Naive thymus-derived CD8-positive, alpha-beta T cell (primary cell): ENCODE data around the gene STEAP1B. TPM values are rescaled to one million over a fixed set of nuclear protein-coding genes. Genes with fewer than 3 reads are reported as not detected.
"Not testable (repeated sequence)": the region's sequence is repeated elsewhere in the genome, so short reads cannot be mapped to it uniquely, and the experiment has no call there.

ENCODE experiments used
- ATAC-seq, 2 donors: fragments of 150-1000 bp; cut with Tn5 transposase in 1 of 2; sonication (Bioruptor Pico), chemical (Tn5 transposase) in 1 of 2; 1 replicate in 1 of 2; 2 replicates in 1 of 2; pipeline ENCODE4 v1.10.0; 2021; ENCODE audit warnings: mild to moderate bottlenecking in 2 of 2, moderate library complexity in 2 of 2
- POLR2A ChIA-PET: fragments of 350-600 bp; sonication (Branson Sonifier 250); formaldehyde crosslinking; loops from one replicate; lab custom pipeline; 2021; ENCODE audit warnings: antibody characterized with exemption; lab: Charles Lee
- DNase-seq, 10 donors: peaks; one replicate each; pipeline versions ENCODE4 v3.0.0 to v3.0.0-alpha.2; 2020 to 2022
- H3K27ac Mint-ChIP-seq, 10 donors: one replicate each; pipeline ENCODE4 v1.8.0; 2020 to 2022; ENCODE audit warnings: mild to moderate bottlenecking in 10 of 10, mixed read lengths in 10 of 10, moderate library complexity in 4 of 10, inconsistent platforms in 1 of 10
- H3K27me3 Mint-ChIP-seq, 5 donors: one replicate each; pipeline ENCODE4 v1.8.0; 2021 to 2022; ENCODE audit warnings: mixed read lengths in 5 of 5
- H3K36me3 Mint-ChIP-seq, 3 donors: one replicate each; pipeline ENCODE4 v1.8.0; 2020 to 2022; ENCODE audit warnings: mixed read lengths in 3 of 3, mild to moderate bottlenecking in 2 of 3, inconsistent platforms in 1 of 3
- H3K4me1 Mint-ChIP-seq, 4 donors: one replicate each; pipeline ENCODE4 v1.8.0; 2021 to 2022; ENCODE audit warnings: mixed read lengths in 4 of 4
- H3K4me3 Mint-ChIP-seq, 10 donors: one replicate each; pipeline ENCODE4 v1.8.0; 2020 to 2022; ENCODE audit warnings: mild to moderate bottlenecking in 10 of 10, mixed read lengths in 10 of 10, moderate library complexity in 6 of 10, inconsistent platforms in 1 of 10
- H3K9me3 Mint-ChIP-seq, 9 donors: one replicate each; pipeline ENCODE4 v1.8.0; 2020 to 2022; ENCODE audit warnings: mixed read lengths in 9 of 9, mild to moderate bottlenecking in 3 of 9, inconsistent platforms in 1 of 9, moderate library complexity in 1 of 9
- polyA plus RNA-seq, 3 donors: library from polyadenylated mRNA; unstranded; fragments of 300-500 nt; fragmentation: Illumina TruSeq; gene quantifications; one replicate each; pipeline ENCODE4 v1.2.3, GENCODE V29; 2021
- total RNA-seq, 8 experiments: library from RNA in 2 of 8; stranded (reverse) in 2 of 8; gene quantifications; one replicate each; pipeline ENCODE4 v1.2.3 and lab custom pipeline; 2021 to 2026

Gene STEAP1B
- total and polyA plus RNA-seq, 5 experiments from 2014 or later: 0.28 TPM; not detected in 4

DNA sequence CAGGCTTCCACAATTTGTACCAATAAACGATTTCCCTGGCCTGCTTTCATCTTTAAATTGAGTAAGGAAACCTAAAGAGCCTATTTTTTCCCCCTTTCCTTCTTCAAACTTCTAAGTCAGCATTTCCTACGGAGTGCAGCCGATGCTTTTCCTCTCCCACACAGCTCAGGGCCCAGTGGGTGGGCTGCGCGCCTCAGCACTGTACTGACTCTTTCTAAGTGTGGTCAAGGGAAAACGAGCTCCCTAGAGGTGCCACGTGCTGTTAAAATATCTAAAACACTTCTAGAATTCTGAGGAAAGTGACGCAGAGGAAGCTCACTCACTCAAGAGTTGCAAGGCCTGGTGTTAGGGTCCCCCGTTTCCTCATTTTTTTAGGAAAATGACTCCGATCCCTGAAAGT, 29.0 kb downstream of the STEAP1B start:
- H3K4me3 Mint-ChIP-seq: no peak overlapping the region
- ATAC-seq (no peak), DNase-seq (no peak)
- no peaks in the 10 kb centered on the region for H3K36me3 Mint-ChIP-seq
- H3K27me3 Mint-ChIP-seq: peaks cover 0 to 2% (median 0%) of the 10 kb centered on the region in 5 donors
- H3K27ac Mint-ChIP-seq: no peak overlapping the region
- no peaks in the 10 kb centered on the region for H3K9me3 Mint-ChIP-seq
- H3K4me1 Mint-ChIP-seq: no peaks in the 10 kb centered on the region
- POLR2A ChIA-PET: no interaction called here

DNA sequence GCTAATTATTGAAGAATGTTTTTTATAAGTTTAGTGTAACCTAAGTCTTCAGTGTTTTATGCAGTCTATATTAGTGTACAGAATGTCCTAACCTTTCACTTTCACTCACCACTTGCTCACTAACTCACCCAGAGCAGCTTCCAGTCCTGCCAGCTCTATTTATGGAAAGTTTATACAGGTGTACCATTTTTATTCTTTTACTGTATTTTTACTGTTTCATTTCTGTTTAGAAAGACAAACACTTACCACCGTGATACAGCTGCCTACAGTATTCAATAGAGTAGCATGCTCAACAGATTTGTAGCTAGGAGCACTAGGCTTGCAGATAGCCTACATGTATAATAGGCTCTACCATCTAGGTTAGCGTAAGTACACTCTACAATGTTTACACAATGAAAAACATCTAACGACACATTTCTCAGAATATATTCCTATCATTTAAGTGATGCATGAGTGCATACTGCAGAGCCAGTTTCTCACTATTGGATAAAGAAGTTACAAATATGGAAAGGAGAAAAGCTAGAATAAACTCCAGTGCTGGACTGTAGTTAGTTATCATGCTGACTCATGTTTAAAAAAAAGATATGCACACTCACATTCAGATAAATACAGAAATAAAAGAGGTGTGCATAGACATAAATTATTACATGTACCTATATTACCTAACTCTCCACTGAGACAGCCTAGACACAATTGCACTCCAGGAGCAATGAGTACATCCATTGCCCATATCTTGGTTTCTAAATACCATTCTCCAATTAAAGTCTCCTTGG, 30.4 kb downstream of the STEAP1B start:
- no peaks in the 10 kb centered on the region for H3K9me3 Mint-ChIP-seq
- POLR2A ChIA-PET: no interaction called here
- H3K27ac Mint-ChIP-seq: no peak overlapping the region
- no peak overlapping the region for H3K4me3 Mint-ChIP-seq
- ATAC-seq (no peak), DNase-seq (no peak)
- H3K27me3 Mint-ChIP-seq: peaks cover 0 to 2% (median 2%) of the 10 kb centered on the region in 5 donors
- H3K36me3 Mint-ChIP-seq: no peaks in the 10 kb centered on the region
- H3K4me1 Mint-ChIP-seq: no peaks in the 10 kb centered on the region

DNA sequence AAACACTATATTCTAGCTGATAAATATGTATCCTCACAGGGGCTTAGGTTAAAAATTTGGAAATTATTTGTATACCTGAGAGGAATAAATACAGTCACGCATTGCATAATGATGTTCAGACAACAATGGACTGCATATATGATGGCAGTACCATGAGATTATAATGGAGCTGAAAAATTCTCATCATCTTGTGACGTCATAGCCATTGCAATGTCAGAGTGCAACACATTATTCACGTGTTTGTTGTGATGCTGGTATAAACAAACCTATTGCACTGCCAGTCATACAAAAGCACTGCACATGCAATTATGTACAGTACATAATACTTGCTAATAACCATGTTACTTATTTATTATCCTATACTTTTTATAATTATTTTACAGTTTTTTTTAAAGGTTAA, 31.4 kb downstream of the STEAP1B start:
- DNase-seq: no peak
- peaks cover 0 to 3% (median 2%) of the 10 kb centered on the region in 5 donors for H3K27me3 Mint-ChIP-seq
- no peak for ATAC-seq
- POLR2A ChIA-PET: no interaction called here
- no peaks in the 10 kb centered on the region for H3K9me3 Mint-ChIP-seq
- no peak overlapping the region for H3K4me3 Mint-ChIP-seq
- H3K4me1 Mint-ChIP-seq: no peaks in the 10 kb centered on the region
- H3K36me3 Mint-ChIP-seq: no peaks in the 10 kb centered on the region
- no peak overlapping the region for H3K27ac Mint-ChIP-seq

DNA sequence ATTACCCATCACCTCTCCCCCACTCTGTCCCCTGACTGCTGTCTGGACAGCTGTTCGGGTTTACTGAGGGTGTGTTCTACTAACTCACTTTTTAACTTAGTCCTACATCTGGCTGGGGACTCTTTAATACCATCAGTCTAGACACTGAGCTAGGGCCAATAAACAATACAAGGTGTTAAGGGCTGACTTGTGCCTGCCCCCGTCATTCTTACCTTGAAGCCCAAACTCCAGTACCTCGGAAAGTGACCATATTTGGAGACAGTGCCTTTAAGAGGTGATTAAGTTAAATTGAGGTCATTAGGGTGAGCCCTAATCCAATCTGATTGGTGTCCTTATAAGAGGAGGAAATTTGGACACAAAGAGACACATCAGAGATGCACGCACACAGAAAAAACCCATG, 35.7 kb downstream of the STEAP1B start:
- no peak for ATAC-seq
- no peak for DNase-seq
- Mint-ChIP-seq H3K4me1 (no peaks in the 10 kb centered on the region), H3K9me3 (peaks cover 0 to 2% (median 0%) of the 10 kb centered on the region in 9 donors), H3K27me3 (peaks cover 0 to 7% (median 2%) of the 10 kb centered on the region in 5 donors), H3K4me3 (no peak overlapping the region), H3K27ac (no peak overlapping the region), H3K36me3 (no peaks in the 10 kb centered on the region)
- POLR2A ChIA-PET: no interaction called here

DNA sequence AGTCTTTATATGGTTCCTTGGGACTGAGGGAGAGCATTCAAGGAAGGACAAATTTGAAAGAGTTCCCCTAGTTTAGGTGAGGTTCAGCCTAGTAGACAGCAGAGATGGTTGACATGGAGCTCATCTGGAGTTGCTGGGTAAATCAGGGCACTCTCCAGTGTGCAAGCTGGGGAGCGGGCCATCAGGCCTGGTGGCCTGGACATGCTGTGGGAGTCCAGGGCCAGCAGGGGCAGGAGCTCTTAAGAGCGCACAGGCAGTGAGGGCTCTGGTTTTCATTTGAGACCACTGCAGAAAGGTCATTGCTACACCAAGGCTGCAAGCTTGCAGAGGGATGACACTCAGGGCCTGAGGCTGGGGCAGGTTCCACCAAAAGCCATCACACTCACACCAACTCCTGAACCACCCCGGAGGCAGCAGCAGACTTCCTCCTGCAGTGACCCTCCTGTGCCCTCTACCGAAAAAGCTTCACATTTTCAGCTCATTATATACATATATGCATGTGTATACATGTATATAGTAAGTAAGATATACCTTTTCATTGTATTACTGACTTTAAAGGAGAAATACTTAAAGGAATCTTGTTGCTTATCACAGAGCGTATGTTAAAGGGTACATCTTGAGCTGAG, 39.5 kb downstream of the STEAP1B start:
- ATAC-seq: no peak
- H3K27me3 Mint-ChIP-seq: peaks cover 0 to 13% (median 3%) of the 10 kb centered on the region in 5 donors
- no peak overlapping the region for H3K27ac Mint-ChIP-seq
- DNase-seq: no peak
- H3K4me3 Mint-ChIP-seq: no peak overlapping the region
- POLR2A ChIA-PET: no interaction called here
- H3K36me3 Mint-ChIP-seq: no peaks in the 10 kb centered on the region
- peaks cover 0 to 2% (median 0%) of the 10 kb centered on the region in 4 donors for H3K4me1 Mint-ChIP-seq
- H3K9me3 Mint-ChIP-seq: peaks cover 0 to 2% (median 0%) of the 10 kb centered on the region in 9 donors

DNA sequence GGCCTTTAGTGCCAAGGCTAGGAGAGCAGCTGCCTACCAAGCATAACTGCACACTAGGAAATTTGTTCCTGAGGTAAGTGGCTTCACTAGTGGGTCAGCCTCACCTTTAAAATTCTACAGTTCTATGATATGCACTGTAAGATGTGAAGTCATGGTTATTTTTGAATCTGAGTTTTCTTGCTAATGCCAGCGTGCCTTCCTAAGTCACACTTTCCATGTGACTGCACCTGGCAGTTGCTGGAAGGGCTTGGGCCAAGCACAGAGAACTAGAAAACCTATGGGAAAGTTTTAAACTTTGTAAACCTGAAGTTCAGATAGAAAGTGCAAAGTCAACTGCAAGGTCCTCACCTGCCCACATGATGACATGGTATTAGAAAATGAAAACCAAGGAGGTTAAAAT, 42.5 kb downstream of the STEAP1B start:
- H3K27me3 Mint-ChIP-seq: peaks cover 14 to 24% (median 18%) of the 10 kb centered on the region in 5 donors

DNA sequence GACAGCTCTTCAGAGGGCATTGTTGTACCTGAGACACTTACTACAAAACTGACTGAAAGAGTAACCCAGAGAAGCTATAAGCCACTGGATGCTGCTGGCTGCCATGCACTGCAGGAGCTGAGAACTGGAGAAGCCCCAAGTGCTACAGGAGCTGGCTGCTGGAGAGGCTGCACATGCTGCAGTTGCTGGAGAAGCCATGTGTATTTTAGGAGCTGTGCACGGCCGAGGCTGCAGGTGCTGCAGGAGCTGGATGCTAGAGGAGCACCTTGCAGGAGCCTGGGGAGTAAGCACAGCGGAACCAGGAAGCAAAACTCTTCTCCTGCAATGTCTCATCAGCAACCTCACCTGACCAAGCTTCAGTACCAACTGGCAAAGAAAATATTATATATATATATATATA, 45.5 kb downstream of the STEAP1B start:
- Mint-ChIP-seq H3K4me3 (no peak overlapping the region), H3K9me3 (no peaks in the 10 kb centered on the region), H3K27me3 (peaks cover 20 to 32% (median 24%) of the 10 kb centered on the region in 5 donors), H3K36me3 (no peaks in the 10 kb centered on the region), H3K4me1 (peaks cover 6 to 16% (median 11%) of the 10 kb centered on the region in 4 donors), H3K27ac (no peak overlapping the region)
- POLR2A ChIA-PET: no interaction called here
- DNase-seq: no peak
- no peak for ATAC-seq

More for the DNA sequence above, 42.5 kb downstream of the STEAP1B start:
- H3K36me3 Mint-ChIP-seq: no peaks in the 10 kb centered on the region
- H3K4me1 Mint-ChIP-seq: peaks cover 2 to 8% (median 6%) of the 10 kb centered on the region in 4 donors
- no peak overlapping the region for H3K4me3 Mint-ChIP-seq
- ATAC-seq: no peak
- POLR2A ChIA-PET: no interaction called here
- DNase-seq: no peak
- no peaks in the 10 kb centered on the region for H3K9me3 Mint-ChIP-seq
- no peak overlapping the region for H3K27ac Mint-ChIP-seq

DNA sequence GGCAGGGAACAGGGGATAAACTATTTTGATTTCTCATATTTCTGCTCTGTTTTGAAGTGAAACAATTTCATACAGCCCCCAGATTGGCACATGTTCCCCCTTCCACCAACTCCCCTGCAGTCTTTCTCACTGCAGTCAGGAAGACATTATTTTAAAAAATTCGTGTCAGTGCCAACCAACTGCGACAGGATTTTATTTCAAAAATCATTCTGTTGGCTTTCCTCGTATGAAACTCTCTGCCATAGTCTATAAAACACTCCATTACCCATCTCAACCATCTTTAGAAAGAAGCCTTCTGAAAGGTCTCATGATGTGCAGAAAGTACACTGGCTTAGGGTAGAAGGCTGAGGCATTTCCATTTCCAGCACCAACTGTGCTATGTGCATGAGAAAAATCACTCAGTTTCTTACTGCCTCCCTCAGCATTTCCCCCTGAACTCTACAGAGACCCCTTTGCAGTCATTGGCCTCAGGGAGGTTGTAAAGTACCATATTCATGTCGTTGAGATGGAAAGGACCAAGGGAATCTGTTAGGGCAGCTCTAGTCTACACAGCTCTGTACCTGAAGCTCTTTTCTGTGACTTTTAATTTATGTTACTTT, 46.9 kb downstream of the STEAP1B start:
- Mint-ChIP-seq H3K4me3 (no peak overlapping the region), H3K9me3 (no peaks in the 10 kb centered on the region), H3K36me3 (no peaks in the 10 kb centered on the region), H3K27me3 (peaks cover 20 to 32% (median 24%) of the 10 kb centered on the region in 5 donors), H3K27ac (no peak overlapping the region), H3K4me1 (peaks cover 6 to 16% (median 11%) of the 10 kb centered on the region in 4 donors)
- POLR2A ChIA-PET: no interaction called here
- ATAC-seq (no peak), DNase-seq (no peak)

DNA sequence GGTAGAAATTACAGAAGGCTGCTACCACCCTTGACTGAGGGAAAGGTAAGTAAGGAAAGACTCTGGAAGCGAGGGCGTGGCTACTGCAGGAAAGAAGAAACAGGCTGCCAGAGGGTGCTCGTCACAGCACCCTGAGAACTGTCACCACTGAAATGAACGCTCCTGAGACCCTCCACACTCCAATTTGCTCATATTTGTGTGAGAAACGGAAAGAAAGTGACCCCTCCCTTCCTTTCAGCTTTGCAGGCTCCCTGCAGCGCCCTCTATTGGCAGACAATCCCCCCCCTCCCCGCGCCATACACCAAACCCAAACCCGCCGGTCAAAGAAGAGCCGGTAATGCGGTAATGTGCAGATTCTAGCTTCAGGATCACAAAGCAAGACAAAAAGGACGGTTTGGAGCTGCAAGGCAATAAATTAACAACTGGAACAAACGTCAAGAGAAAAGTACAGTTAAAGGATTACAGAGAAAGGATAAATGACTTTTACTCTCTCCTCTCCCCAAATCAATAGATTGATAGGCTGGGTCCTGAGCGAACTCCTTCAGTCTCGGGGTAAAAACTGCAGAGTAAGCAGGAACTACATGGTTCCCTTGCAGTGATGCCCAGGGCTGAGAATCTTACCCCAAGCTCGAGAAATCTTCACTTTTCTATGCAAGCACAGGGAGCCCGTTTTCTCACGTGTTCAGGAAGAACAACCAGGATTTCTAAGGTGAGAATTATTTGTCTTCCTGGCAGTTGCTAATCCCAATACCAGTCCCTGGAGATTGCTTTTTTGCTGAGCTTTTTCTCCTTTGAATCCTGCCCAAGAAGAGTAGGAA, 47.6 kb downstream of the STEAP1B start:
- Mint-ChIP-seq H3K36me3 (no peaks in the 10 kb centered on the region), H3K4me3 (peak overlapping the region in 4 of 10 donors; percentile 3 to 46 (median 24)), H3K27me3 (peaks cover 20 to 32% (median 24%) of the 10 kb centered on the region in 5 donors), H3K9me3 (no peaks in the 10 kb centered on the region), H3K4me1 (peaks cover 6 to 20% (median 11%) of the 10 kb centered on the region in 4 donors), H3K27ac (no peak overlapping the region)
- DNase-seq: peak in 5 of 10 donors; percentile 8 to 29 (median 12)
- POLR2A ChIA-PET: no interaction called here
- ATAC-seq: peak in 1 of 2 donors; percentile 40

DNA sequence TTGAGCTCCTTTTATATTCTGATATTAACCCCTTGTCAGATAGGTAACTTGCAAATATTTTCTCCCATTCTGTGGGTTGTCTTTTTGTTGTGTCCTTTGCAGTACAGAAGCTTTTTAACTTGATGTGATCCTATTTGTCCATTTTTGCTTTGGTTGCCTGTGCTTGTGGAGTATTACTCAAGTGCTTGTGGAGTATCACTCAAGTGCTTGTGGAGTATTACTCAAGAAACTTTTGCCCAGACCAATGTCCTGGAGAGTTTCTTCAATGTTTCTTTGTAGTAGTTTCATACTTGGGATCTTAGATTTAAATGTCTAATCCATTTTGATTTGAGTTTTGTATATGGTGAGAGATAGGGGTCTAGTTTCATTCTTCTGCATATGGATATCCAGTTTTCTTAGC, 50.0 kb downstream of the STEAP1B start:
- peaks cover 10 to 33% (median 20%) of the 10 kb centered on the region in 4 donors for H3K4me1 Mint-ChIP-seq
- H3K9me3 Mint-ChIP-seq, POLR2A ChIA-PET, DNase-seq, H3K4me3 Mint-ChIP-seq, H3K36me3 Mint-ChIP-seq, H3K27ac Mint-ChIP-seq, ATAC-seq: not testable (repeated sequence)
- H3K27me3 Mint-ChIP-seq: peaks cover 15 to 32% (median 20%) of the 10 kb centered on the region in 5 donors

DNA sequence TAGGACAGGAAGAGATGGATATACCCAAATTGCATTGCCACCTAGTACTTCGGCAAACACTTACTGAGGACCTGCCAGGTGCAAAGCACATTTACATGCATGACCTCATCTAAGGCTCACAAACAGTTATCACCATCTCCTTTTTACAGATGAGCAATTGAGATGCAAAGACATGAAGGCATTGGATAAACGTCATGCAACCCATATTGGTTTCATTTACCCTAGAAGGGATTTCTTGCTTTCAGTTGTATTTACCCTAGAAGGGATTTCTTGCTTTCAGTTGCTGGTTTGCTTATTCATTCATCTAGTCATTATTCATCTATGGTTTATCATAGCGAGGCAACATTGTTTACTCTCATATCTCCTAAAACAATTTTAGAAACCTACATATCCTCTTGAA, 52.2 kb downstream of the STEAP1B start:
- POLR2A ChIA-PET: no interaction called here
- Mint-ChIP-seq H3K27ac (no peak overlapping the region), H3K4me1 (peaks cover 9 to 40% (median 21%) of the 10 kb centered on the region in 4 donors), H3K4me3 (no peak overlapping the region), H3K36me3 (no peaks in the 10 kb centered on the region), H3K9me3 (no peaks in the 10 kb centered on the region), H3K27me3 (peaks cover 7 to 15% (median 9%) of the 10 kb centered on the region in 5 donors)
- ATAC-seq (no peak), DNase-seq (no peak)

DNA sequence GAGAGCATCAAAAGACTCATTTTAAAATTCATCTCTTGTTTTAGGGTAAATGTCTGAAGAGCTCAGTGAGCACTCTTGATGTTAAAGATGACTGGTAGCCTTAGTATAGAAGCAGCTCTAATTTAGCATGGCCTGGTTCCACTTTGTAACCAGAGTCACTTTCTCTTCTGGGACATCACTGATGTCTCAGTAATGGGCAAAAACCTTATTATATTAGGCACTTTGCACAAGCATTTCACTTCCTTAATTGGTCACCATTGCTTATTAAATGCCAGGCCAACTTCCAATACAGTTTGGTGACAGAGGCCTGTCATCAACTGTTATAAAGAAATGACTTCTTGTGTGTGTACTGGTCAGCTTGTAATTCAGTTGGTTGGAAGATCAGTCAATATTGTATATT, 53.0 kb downstream of the STEAP1B start:
- no peak overlapping the region for H3K4me3 Mint-ChIP-seq
- no peak for DNase-seq
- no peak overlapping the region for H3K27ac Mint-ChIP-seq
- H3K9me3 Mint-ChIP-seq: no peaks in the 10 kb centered on the region
- POLR2A ChIA-PET: no interaction called here
- no peaks in the 10 kb centered on the region for H3K36me3 Mint-ChIP-seq
- ATAC-seq: no peak
- peaks cover 7 to 33% (median 14%) of the 10 kb centered on the region in 4 donors for H3K4me1 Mint-ChIP-seq
- peaks cover 0 to 17% (median 5%) of the 10 kb centered on the region in 5 donors for H3K27me3 Mint-ChIP-seq
